ENCODE measurements around the gene BHLHE41.

The BHLHE41 gene

DNA sequence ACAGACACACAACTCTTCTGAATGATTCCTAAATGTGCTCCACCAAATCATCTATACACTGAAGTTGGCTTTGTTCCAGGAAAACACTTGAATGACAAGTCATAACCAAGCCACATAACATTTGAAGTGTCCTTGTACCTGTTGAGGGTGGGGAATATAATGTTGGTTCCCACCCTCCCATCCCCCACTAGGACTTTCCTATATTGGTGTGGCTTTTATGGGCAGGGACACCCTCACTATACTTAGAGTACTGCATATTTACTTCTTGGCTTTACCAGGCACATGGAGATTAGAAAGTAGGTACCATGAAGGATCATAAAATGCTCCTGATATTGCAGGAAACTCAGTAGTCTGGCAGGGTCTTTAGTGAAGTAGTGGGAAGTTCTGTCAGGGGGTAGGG lies 9.7 kb upstream of the BHLHE41 start:
- no peak for DNase-seq (ENCODE audit: low spot score)

DNA sequence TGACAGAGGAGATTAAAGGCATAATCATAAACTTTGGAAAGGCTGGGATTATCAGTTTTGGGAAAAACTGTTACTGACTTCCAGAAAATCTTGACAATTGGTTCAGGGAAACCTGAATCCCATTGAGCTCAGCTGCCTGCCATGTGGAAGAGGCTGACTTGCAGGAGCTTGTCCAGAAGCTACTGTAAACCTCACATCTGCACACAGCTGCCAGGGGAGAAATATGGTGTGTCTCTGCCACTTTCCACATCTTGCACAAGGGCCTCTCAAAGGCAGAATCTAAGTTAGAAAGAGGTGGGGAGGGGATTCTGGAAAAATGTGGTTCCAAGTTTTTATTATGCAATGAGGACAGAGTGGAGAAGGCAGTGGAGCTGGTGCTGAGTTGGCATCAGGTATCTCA lies 8.7 kb upstream of the BHLHE41 start:
- no peak for DNase-seq (ENCODE audit: low spot score)

DNA sequence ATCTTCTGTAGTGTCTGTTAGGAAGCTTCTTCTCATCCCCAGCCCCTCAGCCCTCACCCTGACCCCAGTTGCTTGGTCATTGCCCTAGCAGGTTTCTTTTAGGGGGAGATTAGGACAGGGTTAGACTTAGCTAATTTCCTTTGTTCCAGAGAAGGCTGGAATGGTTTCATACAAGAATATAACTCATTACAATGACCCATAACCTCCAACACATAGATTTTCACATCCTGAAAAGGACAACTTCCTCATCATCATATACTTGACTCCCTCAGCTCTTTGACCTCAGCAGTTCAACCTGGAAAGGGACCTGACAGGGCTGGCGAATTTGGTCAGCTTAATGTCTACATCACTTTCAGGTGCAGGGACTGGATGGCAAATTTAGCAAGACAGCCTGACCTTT lies 8.0 kb upstream of the BHLHE41 start:
- DNase-seq (ENCODE audit: low spot score), result no peak

DNA sequence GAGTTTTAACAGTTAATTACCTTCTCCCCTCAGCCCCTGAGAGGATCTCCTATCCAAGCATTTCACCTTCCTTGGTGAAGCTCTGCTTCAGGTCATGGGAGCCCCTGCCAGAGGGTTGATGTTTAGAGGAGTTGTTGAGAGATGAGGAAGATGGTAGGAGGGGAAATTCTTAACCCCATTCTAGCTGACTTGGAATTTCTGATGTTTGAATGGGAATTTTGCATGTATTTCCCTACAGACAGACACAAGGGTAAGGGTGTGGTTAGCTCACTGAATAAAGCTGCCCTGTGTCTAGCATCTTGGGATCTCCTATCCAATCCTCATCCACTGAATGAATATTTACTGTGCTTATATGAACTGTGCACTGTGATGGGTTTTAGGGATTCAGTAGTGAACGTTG lies 7.1 kb upstream of the BHLHE41 start:
- no peak for DNase-seq (ENCODE audit: low spot score)

DNA sequence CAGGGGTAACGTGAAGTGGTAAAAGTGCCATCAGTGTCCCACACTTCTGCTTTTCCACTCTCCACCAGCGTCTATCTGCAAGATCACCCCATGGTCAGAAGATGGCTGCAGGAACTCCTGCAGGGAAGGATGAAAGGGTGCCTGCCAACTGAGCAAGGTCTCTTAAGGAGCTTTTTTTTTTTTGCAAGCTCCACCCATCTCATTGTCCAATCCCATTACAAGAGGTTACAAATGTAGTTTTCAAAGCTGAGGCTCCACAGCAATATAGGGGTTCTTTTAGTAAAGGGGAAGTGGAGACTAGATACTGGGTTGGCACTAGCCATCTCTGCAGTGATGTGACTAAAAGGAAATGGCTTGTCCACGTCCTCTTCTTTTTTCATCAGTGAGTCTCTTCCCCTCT lies 5.9 kb upstream of the BHLHE41 start:
- DNase-seq (ENCODE audit: low spot score), result peak; percentile 88

DNA sequence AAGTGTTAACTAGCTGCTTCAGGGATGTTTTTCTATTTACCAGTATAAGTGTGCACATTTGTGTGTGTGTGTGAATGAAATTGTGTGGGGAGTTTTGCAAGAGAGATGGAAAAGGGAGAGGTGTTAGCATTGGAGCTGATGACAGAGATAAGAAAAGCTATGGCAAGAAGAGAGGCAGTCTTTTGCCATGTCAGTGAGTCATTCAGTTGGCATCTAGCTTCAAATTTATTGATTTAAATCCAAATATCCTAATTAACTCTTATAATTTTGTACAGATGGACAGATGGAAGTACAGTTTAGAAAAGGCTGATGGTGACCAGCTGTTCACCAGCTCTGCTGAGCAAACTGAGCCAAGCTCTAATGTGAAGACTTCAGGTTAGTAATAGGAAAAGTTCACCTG lies 3.3 kb upstream of the BHLHE41 start:
- DNase-seq (ENCODE audit: low spot score), result no peak

DNA sequence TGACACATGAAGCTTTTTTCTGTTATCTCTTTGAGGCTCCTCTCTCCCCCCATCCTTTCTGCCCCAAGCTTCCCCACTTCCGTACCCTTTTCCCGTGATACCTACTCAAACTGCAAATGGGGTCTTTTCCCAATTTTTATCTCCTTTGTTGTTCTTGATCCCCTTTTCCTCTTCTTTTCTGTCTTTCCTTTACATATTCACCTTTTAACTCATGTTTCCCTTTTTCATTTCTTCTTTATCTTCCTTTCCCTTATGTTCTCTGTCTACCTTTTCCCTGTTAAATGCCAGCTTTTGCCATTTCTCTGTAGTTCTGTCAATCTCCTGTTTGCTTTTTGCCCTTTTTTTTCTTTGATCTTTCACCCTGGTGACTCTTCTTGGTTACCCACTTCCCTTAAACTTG lies 2.6 kb upstream of the BHLHE41 start:
- DNase-seq (ENCODE audit: low spot score), result no peak

DNA sequence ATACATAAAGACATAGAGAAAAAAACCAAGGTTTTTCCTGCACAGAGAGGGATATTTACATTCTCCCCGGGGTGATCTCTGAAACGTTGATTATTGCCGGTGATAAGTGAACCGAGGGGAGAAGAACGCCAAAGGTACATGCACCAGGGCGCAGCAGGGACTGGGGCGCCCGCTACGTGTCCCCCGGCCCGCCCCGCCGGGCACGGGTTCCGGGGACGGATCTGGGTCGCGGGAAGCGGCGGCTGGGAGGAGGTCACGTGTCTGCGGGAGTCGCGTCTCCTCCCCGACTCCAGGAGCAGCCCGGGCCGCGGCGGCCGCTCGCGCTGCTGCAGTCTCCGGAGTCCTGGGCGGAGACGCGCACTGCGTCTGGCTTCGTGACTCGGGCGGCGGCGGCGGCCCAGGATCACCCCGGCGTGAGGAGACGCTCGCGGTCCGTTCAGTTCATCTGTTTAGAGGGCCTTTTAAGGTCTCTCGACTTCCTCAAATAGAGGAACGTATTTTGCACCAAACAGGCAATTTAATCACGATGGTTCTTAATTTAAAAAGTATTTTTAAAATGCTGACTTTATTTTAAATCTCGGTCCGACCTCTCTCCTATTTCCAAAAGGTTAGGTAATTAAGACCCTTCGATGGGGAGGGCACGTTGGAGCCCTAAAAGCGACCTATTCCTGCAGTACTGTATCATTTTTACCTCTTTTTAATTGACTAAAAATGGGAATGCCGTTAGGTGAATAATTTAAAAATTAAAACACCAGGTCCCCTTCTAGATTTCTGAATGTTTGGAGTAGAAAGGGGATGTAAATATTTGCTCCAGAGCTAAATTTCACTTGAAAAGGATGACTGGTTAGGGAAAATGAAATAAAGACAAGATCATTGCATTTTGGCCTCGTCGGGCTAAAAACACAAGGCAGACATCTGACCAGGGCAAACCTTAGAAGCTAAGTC lies 1.8 kb upstream of the BHLHE41 start:
- peak; percentile 84 for DNase-seq (ENCODE audit: low spot score)

DNA sequence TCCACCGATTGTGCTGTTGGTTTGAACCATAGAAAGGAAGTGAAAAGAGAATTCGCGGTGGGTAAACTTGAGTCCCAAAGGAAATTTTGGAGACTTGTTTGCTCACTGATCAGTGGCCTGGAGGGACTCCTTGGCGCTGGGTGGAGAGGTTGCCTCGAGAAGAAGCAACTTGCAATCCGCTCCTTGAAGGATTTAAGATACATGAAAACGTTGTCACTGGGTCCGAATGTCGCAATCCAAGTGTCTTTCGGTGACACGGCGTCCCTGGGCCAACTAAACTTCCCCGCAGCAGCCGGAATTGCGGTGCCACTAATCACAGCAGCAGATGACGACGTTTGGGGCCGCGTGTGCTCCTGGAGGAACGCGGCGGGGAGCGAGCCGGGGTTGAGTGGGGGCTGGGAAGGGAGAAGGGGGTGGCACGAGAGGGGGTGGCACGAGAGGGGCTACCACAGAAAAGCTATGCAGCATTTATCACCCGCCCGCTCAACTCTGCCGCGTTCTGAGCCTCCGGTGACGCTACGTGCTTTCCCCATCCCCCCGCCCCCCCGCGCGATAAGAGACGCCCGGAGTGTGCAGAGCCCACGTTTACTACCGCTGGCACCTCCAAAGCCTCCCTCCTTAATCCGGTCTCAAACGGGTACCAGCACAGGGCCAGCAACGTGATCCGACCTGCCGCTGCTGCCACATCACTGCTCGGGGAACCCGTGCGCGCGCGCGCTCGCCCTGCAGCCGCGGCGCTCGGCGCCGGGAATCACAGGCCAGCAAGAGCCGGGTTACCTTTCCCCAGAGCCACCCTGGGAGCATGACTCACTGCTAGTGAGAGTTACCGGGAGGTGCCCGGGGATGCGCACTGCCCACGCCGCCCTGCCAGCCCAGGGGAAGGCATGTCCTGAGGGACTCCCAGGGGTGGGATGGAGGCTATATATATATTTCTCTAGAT lies 833 bp upstream of the BHLHE41 start:
- DNase-seq (ENCODE audit: low spot score), result peak; percentile 75

DNA sequence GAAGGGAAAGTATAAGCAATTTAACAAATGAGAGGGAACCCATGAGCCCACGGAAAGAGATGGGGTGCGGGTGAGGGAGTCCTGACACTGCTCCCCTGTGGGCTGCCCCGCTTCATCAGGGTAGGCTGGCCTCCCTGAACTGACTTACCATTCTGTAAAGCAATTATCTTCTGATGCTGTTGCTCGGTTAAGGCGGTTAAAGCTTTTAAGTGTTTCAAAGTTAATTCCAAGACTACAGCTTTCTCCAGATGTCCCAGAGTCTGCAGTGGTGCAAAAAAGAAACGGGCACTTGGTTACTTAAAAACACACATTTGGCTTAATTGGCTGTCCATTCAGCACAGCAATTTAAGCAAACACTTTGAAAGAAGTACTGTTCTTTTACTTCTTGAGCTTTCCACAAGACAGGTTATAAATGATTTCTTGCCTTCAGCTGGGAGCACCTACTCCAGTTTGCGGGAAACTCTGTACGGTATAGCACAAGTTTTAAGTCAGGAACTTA lies 1.3 kb downstream of the BHLHE41 start:
- DNase-seq (ENCODE audit: low spot score), result peak; percentile 88

DNA sequence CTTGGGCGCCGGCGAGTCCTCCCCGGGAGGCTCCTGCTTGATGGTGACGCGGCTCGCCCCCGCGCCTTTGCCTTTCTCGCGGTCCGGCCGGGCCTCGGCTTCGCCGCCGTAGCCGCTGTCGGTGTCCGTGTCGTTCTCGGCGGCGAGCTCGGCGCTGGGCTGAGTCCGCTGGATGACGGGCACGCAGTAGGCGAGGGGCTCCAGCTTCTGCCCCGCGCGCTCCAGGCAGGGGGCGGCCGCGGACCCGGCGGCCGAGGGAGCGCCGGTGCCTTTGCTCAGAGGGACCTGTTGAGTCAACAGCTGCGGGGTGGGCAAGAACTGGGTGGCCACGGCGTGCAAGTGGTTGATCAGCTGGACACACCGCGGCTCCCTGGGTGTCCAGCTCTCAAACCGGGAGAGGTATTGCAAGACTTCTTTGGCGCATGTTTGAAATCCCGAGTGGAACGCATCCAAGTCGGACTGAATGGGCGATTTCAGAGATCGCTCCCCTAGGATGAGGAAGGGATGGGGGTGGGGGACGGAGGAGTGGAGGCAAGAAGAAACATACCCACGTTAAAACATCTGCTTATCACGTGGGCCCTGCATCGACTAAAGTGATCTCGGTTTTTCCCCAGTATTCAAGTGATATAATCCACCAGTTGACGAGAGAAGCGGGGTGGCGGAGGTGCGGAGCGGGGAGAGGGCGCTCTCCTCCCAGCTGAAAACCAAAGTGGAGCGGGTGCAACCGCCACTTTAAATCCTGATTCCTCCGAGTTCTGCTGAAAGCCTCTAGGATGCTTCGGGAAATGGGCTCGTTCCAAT lies 2.0 kb downstream of the BHLHE41 start:
- DNase-seq (ENCODE audit: low spot score), result no peak

DNA sequence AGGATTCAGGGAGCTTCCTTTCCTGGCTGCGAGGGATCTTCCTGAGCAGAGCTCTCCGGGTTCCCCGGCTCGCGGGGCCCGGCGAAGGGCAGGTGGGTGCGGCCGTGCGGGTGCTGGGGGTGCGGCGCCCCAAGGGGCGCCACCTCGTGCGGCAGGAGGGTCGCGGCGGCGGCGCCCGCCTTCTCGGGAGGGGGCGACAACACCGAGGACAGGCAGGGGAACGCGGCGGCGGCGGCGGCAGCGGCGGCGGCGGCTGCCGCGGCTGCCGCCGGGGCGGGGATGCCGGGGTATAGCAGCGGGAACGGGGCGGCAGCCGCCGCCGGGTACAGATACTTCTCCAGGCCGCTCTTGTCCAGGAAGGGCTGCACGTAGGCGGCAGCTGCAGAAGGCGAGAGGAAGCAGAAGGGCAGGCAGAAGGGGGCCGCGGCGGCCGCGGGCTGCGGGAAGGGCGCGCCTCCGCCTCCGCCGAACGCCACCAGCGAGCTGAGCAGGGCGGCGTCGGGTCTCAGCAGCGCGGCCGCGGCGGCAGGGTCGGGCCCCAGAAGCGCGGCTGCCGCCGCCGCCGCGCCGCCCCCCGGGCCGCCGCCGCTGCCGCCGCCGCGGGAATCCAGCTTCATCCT lies 2.7 kb downstream of the BHLHE41 start:
- no peak for DNase-seq (ENCODE audit: low spot score)

DNA sequence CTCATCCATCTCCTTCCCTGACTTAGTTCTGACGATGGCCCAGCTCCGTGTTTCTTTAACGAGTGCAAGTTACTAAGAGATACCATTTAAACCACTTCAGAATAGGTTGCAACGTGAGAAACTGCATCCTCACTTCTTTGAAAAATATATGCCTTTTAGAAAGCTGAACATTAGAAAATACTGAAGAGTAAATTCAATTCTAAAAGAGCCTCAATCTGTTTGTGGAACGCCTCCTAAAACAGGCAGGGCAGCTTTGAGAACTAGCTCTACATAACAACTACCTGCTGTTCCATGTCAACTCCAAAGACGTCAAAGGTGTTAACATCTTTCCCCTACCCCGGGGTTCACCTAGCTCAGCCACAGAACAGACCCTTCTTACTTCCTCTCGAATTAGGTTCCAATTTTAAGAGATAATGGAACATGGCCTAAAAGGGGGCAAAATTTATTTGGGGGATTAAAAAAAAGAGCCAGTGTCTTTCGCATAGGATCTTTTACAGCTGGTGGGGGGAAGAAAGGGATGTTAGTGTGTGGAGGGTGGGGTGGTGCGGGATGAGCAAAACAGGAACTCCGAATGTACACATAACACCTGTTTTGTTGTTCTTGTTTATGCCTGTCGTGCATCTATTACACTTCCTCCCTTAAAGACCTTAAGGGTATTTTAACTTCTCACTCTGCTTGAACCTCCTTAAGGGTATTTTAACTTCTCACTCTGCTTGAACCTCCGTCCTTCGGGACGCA lies 3.3 kb downstream of the BHLHE41 start:
- DNase-seq (ENCODE audit: low spot score), result peak; percentile 73

DNA sequence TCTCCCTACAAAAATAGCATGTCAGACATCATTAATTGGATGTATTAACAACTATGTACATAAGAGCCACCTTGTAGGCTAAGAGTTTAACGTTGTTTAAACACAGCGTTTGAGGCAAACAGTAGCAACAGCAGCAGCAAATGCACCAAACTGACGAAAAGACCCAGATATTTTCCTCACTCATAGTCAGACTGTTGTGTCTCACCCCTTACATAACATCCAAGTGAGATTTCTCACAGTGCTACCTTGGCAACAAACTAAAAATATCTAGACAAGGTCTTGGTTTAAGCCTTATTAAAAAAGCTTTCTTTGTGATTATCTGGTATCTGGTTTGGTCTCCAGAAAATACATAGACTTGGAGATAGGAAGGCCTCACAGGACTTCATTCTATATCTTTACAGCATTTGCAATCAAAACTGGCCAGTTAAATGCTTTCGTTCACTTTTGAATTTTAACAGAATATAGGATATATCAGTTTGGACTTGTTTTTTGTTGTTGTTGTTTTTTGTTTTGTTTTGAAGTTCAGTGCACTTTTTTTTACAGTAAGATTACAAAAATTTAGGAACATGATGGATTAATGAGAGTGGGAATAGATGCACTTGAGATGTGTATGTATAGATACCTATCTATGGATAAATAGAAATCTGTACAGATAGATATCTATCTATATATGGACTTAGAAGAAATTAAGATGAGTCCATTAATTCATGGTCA lies 4.1 kb downstream of the BHLHE41 start:
- peak; percentile 81 for DNase-seq (ENCODE audit: low spot score)

DNA sequence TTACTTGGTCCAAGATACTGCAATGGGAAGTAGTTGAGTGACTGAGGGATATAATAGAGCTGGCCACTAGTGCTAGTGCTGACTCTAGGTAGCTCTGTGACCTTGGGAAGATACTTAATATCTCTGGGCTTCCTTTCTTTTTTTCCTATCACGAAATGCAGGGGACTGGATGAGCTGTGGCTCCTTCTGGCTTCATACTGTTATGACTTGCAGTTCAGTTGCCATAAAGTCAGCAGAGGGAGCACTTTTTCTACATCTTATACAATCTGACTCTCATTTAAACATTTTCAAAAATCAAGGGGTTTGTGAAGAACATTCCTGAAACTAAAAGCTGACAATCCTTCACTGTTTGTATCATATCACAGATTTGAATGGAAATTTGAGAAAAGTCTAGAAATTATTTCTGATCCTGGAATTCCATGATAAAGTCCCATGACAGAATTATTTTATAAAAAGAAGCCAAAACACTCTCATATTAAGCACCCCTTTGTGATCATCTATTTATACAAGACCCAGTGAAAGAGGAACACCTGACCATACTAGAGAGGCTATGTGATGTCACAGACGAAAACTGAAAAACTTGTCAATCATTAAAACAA lies 5.3 kb downstream of the BHLHE41 start:
- peak; percentile 96 for DNase-seq (ENCODE audit: low spot score)

DNA sequence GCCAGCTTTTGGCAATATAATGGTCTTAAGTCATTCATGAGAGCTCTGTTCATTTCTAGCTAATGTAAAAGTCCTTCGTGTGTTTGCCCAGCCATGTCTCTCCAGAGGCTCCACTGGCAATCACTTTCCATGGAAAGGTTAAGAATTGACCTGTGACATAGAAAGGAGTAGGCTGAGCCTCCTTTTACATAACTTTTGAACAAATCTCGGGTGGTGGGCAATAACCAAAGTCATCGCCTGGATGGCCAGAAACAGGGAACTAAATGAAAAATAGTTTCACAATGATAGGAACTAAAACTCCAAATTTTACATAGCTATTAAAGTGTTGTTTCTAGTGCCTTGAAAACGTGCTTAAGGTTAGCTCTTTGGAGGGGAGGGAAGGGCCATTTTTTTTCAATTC lies 6.5 kb downstream of the BHLHE41 start:
- DNase-seq (ENCODE audit: low spot score), result peak; percentile 60

DNA sequence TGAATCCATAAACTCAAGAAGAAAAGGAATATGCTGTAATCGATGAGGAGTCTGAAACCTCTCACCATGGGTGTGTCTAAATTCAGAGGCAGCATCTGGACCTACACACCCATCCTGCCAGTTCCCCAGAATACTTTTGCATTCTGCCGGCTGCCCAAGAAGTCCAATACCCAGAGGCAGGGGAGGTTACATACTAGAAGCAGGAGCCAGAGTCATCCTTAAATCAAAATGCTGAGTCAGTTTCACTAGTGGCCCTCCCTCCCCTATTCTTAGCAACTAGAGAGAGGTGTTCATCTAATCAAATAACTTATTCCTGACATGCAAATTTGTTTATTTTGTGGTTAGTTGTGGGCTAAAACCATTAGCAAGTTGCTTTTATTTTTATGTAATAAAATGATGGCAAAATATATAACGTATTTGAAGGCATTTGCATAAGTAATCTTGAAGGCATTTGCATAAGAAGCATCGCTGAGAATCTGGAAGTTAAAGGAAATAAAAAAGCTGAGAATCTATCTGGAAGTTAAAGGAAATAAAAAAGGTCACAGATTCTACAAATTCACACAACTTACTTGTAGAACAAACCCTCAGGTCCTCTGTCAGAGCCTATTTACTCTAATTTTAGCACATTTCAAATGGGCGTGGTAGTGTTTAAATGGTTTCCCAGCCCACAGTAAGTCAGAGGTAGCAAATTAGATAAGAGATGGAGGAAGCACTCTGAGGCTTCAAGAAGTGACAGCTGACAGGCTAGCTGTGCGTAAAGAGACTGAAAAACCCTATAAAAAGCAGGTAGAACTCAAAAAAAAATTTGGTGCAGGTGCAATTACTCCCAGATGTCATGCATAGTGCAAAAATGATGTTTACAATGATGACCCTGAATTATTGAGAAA lies 7.8 kb downstream of the BHLHE41 start:
- peak; percentile 69 for DNase-seq (ENCODE audit: low spot score)

DNA sequence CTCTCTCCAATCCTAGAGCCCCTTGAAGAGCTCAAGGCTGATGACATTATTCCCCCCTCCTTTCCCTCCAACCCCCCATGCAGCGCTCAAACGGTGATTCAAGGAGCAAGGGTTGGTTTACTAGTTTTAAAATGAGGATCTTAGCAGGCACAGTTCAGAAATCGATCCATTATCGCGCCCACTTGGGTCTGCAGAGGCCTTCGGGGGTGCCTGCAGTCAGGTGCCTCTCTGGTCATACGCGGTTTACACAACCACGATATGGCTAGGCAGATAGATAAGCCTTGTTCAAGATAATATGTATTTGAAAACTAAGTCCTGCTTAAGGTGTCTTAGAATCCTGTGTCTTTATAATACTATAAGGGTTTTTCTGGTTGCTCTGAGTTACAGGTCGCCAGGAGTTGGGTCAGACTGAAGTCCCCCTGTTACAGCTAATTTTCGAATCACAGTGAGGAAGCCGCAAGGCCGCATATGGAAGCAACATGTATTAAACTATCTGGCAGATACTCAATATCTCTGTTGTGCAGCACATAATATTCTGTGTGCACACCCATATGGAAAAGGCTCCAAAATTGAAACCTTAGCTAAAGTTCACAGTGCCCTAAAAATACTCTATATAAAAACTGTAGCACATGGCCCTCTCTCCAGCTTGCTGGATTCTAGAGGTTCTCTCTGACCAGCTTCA lies 10.0 kb downstream of the BHLHE41 start:
- no peak for DNase-seq (ENCODE audit: low spot score)
